GM21526 (cell line): Measurements from ENCODE around the gene DDOST.
"Not testable (repeated sequence)": the region's sequence is repeated elsewhere in the genome, so short reads cannot be mapped to it uniquely, and the experiment has no call there.

ENCODE experiments used
- ATAC-seq: cut with Tn5 transposase; IDR thresholded peaks from one replicate; pipeline ENCODE4 v1.9.1; 2021; ENCODE audit warnings: moderate library complexity; ENCODE audit not compliant: unreplicated experiment, low FRiP score

DDOST gene

GRCh38 chr1:20693623-20694022 lies 32.5 kb upstream of the DDOST start:
- ATAC-seq: no peak

GRCh38 chr1:20691872-20692271 lies 30.7 kb upstream of the DDOST start:
- no peak for ATAC-seq

GRCh38 chr1:20689645-20690056 lies 28.5 kb upstream of the DDOST start:
- no peak for ATAC-seq

GRCh38 chr1:20686883-20687725 lies 25.9 kb upstream of the DDOST start:
- ATAC-seq: no peak

- ATAC-seq: no peak
Observed at GRCh38 chr1:20685741-20686140, 24.6 kb upstream of the DDOST start.

GRCh38 chr1:20685099-20685662 lies 24.0 kb upstream of the DDOST start:
- ATAC-seq: no peak

- no peak for ATAC-seq
Observed at GRCh38 chr1:20684651-20685050, 23.5 kb upstream of the DDOST start.

GRCh38 chr1:20684050-20684620 lies 23.0 kb upstream of the DDOST start:
- ATAC-seq: no peak

- ATAC-seq: no peak
Observed at GRCh38 chr1:20683614-20684013, 22.4 kb upstream of the DDOST start.

GRCh38 chr1:20682571-20683236 lies 21.5 kb upstream of the DDOST start:
- no peak for ATAC-seq

- ATAC-seq: no peak
Observed at GRCh38 chr1:20681999-20682398, 20.8 kb upstream of the DDOST start.

GRCh38 chr1:20680269-20680668 lies 19.1 kb upstream of the DDOST start:
- no peak for ATAC-seq

GRCh38 chr1:20678599-20678998 lies 17.4 kb upstream of the DDOST start:
- peak; percentile 53 for ATAC-seq

GRCh38 chr1:20673626-20674025 lies 12.5 kb upstream of the DDOST start:
- not testable (repeated sequence) for ATAC-seq

GRCh38 chr1:20672265-20672632 lies 11.1 kb upstream of the DDOST start:
- no peak for ATAC-seq

- no peak for ATAC-seq
Observed at GRCh38 chr1:20670936-20671335, 9.8 kb upstream of the DDOST start.

- ATAC-seq: no peak
Observed at GRCh38 chr1:20668581-20668980, 7.4 kb upstream of the DDOST start.

GRCh38 chr1:20666804-20667203 lies 5.6 kb upstream of the DDOST start:
- no peak for ATAC-seq

- ATAC-seq: no peak
Observed at GRCh38 chr1:20666146-20666545, 5.0 kb upstream of the DDOST start.

GRCh38 chr1:20665726-20666125 lies 4.6 kb upstream of the DDOST start:
- no peak for ATAC-seq

GRCh38 chr1:20663969-20664715 lies 3.0 kb upstream of the DDOST start:
- ATAC-seq: no peak
